Measurements from ENCODE around the gene ITPRIPL2. TPM values are rescaled to one million over a fixed set of nuclear protein-coding genes. Genes with fewer than 3 reads are reported as not detected.

Gene ITPRIPL2
- total RNA-seq, 4 donors from 2014 or later = 22.9 to 79.3 (median 48.0) TPM

DNA sequence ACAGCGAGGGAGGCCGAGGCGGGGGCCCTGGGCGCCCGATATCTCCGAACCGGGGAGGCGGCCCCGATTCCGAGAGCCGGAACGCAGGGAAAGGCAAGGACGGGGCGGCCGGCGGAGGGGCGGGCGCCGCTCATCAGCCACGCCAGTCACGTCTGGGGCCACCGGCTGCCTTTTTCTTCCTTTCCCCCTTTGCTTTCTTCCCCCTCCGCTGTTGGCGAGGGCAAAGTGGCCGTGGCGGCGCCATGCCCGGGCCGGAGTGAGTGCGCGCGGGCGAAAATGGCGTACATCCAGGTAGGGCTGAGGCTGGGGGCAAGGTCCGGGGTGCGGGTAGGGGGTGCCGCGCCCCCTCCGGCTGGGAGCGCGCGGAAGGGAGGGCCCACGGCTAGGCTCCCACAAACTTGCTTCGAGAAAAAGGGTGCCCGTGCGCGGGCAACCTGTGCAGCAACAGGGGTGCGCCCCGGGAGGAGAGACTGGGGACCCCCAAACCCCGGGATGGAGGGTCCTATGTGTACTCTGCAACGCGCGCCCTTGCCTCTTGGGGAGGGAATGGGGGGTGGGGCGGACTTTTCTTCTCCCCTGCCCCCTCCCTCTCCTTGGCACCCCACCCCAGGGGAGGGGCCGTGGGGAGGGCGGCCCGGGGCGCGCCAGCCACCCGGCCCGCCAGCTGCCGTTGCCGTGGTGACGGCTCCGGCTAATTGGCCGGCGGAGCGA lies 54.8 kb downstream of the ITPRIPL2 start:
- Histone ChIP-seq H3K4me3 (peak overlapping the region; percentile 40 to 57 (median 56)), H3K27me3 (peaks cover 16% of the 10 kb centered on the region), H3K9me3 (no peaks in the 10 kb centered on the region), H3K4me1 (peaks cover 0 to 23% (median 21%) of the 10 kb centered on the region in 4 donors), H3K36me3 (no peaks in the 10 kb centered on the region), H3K27ac (peak overlapping the region; percentile 68 to 78 (median 72))
- intact Hi-C loops (cut with DNase I; ENCODE audit: low total_unique reads) = no loop called here
- DNase-seq = peak; percentile 64
- WGBS, 2 donors (ENCODE audit: low coverage in 1 of 2) = 1% methylated on average over 33 of the region's 68 CpGs; no CpG with 5 or more reads in 1 of the 2 donors
- TF ChIP-seq, protein P1, sequence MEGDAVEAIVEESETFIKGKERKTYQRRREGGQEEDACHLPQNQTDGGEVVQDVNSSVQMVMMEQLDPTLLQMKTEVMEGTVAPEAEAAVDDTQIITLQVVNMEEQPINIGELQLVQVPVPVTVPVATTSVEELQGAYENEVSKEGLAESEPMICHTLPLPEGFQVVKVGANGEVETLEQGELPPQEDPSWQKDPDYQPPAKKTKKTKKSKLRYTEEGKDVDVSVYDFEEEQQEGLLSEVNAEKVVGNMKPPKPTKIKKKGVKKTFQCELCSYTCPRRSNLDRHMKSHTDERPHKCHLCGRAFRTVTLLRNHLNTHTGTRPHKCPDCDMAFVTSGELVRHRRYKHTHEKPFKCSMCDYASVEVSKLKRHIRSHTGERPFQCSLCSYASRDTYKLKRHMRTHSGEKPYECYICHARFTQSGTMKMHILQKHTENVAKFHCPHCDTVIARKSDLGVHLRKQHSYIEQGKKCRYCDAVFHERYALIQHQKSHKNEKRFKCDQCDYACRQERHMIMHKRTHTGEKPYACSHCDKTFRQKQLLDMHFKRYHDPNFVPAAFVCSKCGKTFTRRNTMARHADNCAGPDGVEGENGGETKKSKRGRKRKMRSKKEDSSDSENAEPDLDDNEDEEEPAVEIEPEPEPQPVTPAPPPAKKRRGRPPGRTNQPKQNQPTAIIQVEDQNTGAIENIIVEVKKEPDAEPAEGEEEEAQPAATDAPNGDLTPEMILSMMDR (IDR thresholded peaks at IDR 0.05) = no peak
- TF ChIP-seq POLR2A (IDR thresholded peaks at IDR 0.05) (peak; percentile 17), EP300 (IDR thresholded peaks at IDR 0.05; ENCODE audit: low read depth) (no peak), POLR2AphosphoS5 (IDR thresholded peaks at IDR 0.05) (no peak)
- in situ Hi-C loops (cut with MboI; ENCODE audit: low pct_ligation_motif_present in 1 of 4, low pct_unique_long_range_greater_than_20kb in 1 of 4, low sequenced_read_pairs in 3 of 4) = no loop called here

- intact Hi-C loops (cut with DNase I; ENCODE audit: low total_unique reads) (no loop called here), in situ Hi-C loops (cut with MboI; ENCODE audit: low pct_ligation_motif_present in 1 of 4, low pct_unique_long_range_greater_than_20kb in 1 of 4, low sequenced_read_pairs in 3 of 4) (no loop called here)
- Histone ChIP-seq H3K36me3 (no peaks in the 10 kb centered on the region), H3K27me3 (peaks cover 16% of the 10 kb centered on the region), H3K9me3 (no peaks in the 10 kb centered on the region), H3K4me3 (peak overlapping the region in 3 of 4 donors; percentile 40 to 57 (median 57)), H3K4me1 (peaks cover 0 to 23% (median 21%) of the 10 kb centered on the region in 4 donors), H3K27ac (peak overlapping the region in 2 of 4 donors; percentile 68 to 78)
- no peak for DNase-seq
- WGBS, 2 donors (ENCODE audit: low coverage in 1 of 2) = 4 to 24% methylated on average over 10 to 19 of the region's 19 CpGs
- TF ChIP-seq, protein P1 (IDR thresholded peaks at IDR 0.05) = no peak
- TF ChIP-seq EP300 (IDR thresholded peaks at IDR 0.05; ENCODE audit: low read depth) = no peak
- no peak for TF ChIP-seq POLR2A (IDR thresholded peaks at IDR 0.05)
Observed at GRCh38 chr16:19169082-19169639, 55.4 kb downstream of the ITPRIPL2 start.

GRCh38 chr16:19170043-19170655 lies 56.4 kb downstream of the ITPRIPL2 start:
- Histone ChIP-seq H3K4me3 (no peak overlapping the region), H3K4me1 (peaks cover 0 to 23% (median 21%) of the 10 kb centered on the region in 4 donors), H3K27me3 (peaks cover 16% of the 10 kb centered on the region), H3K36me3 (no peaks in the 10 kb centered on the region), H3K27ac (no peak overlapping the region), H3K9me3 (no peaks in the 10 kb centered on the region)
- in situ Hi-C loops (cut with MboI; ENCODE audit: low pct_ligation_motif_present in 1 of 4, low pct_unique_long_range_greater_than_20kb in 1 of 4, low sequenced_read_pairs in 3 of 4) (loop anchor here in 3 of 4 donors (5.0 to 10.0 kb wide), 3 partner anchors 78 to 205 kb away; no protein-coding TSS in a partner anchor), intact Hi-C loops (cut with DNase I; ENCODE audit: low total_unique reads) (no loop called here)
- DNase-seq = no peak
- TF ChIP-seq EP300 (IDR thresholded peaks at IDR 0.05; ENCODE audit: low read depth) = no peak
- TF ChIP-seq, protein P1 (IDR thresholded peaks at IDR 0.05) = no peak
- no peak for TF ChIP-seq POLR2AphosphoS5 (IDR thresholded peaks at IDR 0.05)
- no peak for TF ChIP-seq POLR2A (IDR thresholded peaks at IDR 0.05)
- WGBS, 2 donors (ENCODE audit: low coverage in 1 of 2) = 69 to 77% methylated on average over 5 to 7 of the region's 7 CpGs

Other genes with a start within 250 kb of the ITPRIPL2 start
- 100 to 1,000 TPM; 115 to 159 (median 127) TPM for gene SMG1, start 187.6 kb upstream of the ITPRIPL2 start, total RNA-seq
- gene TMC7, start 130.0 kb upstream of the ITPRIPL2 start, total RNA-seq = 1 to 10 TPM; 4.4 to 9.7 (median 6.2) TPM
- 10 to 100 TPM; 18.1 to 40.4 (median 27.1) TPM for gene COQ7, start 46.4 kb upstream of the ITPRIPL2 start, total RNA-seq
- 10 to 100 TPM in 3 of 4 donors, 1 to 10 TPM in 1; 9.1 to 51.7 (median 19.1) TPM for gene SYT17, start 54.3 kb downstream of the ITPRIPL2 start, total RNA-seq
- not detected for gene CLEC19A, start 171.8 kb downstream of the ITPRIPL2 start, total RNA-seq

All from transverse colon (tissue), 4 donors.